ENCODE measurements around the gene AICDA. TPM values are rescaled to one million over a fixed set of nuclear protein-coding genes. Genes with fewer than 3 reads are reported as not detected.

Gene AICDA
- total RNA-seq (not detected), polyA plus RNA-seq (not detected)
- long read RNA-seq, donor 1: 0 reads
- long read RNA-seq, donor 2: 0 reads
- long read RNA-seq, donor 3: 0 reads
- long read RNA-seq, donor 4: 0 reads
- long read RNA-seq, donor 5: 0 reads
- long read RNA-seq, donor 6: 0 reads
- long read RNA-seq, donor 7: 0 reads
- long read RNA-seq, donor 8: 0 reads
- long read RNA-seq, donor 9: 0 reads
- long read RNA-seq, donor 10: 0 reads

- Histone ChIP-seq H3K9me3 (replicated peaks in 1 of 3) (no peaks in the 10 kb centered on the region), H3K27ac (no peak within 1 kb of the TSS), H3K36me3 (replicated peaks in 1 of 2) (no peaks in the 10 kb centered on the region), H3K27me3 (no peaks in the 10 kb centered on the region), H3K4me1 (replicated peaks in 1 of 2) (no peaks in the 10 kb centered on the region), H3K4me3 (no peak within 1 kb of the TSS)
- WGBS, 4 donors: 56 to 70% (median 66%) methylated on average over 2 of the region's 2 CpGs
- no peak for TF ChIP-seq POLR2A (IDR thresholded peaks at IDR 0.05)
- TF ChIP-seq, protein P1, sequence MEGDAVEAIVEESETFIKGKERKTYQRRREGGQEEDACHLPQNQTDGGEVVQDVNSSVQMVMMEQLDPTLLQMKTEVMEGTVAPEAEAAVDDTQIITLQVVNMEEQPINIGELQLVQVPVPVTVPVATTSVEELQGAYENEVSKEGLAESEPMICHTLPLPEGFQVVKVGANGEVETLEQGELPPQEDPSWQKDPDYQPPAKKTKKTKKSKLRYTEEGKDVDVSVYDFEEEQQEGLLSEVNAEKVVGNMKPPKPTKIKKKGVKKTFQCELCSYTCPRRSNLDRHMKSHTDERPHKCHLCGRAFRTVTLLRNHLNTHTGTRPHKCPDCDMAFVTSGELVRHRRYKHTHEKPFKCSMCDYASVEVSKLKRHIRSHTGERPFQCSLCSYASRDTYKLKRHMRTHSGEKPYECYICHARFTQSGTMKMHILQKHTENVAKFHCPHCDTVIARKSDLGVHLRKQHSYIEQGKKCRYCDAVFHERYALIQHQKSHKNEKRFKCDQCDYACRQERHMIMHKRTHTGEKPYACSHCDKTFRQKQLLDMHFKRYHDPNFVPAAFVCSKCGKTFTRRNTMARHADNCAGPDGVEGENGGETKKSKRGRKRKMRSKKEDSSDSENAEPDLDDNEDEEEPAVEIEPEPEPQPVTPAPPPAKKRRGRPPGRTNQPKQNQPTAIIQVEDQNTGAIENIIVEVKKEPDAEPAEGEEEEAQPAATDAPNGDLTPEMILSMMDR (IDR thresholded peaks at IDR 0.05): no peak
- intact Hi-C loops (cut with DNase I): no loop called here
- DNase-seq: no peak
Measured at GRCh38 chr12:8612629-8613028, at the start of gene AICDA. TSS of gene AICDA (minus strand) at chr12:8612859. CDS start at chr12:8612767, 92 bp downstream.

DNA sequence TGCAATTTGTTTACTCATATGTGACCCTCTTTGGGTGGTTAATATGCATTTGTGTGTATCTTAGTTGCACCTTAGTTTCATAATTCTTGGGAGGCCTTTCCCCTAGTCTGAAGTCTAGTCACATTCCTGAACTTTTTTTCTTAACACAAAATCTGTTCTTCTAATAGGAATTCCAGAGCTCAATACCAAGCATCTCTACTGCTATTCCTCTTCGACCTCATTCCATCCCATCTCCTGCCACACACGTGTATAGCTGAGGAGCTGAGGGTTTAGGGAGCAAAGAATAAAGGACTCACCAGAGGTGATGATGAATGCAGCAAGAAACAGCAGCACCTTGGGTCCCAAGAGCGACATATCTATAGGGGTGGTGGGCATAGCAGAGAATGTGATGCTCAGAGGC, 49.1 kb upstream of the AICDA start:
- TF ChIP-seq POLR2A (IDR thresholded peaks at IDR 0.05): no peak
- TF ChIP-seq, protein P1 (IDR thresholded peaks at IDR 0.05): no peak
- Histone ChIP-seq H3K4me3 (no peak overlapping the region), H3K27me3 (no peaks in the 10 kb centered on the region), H3K9me3 (replicated peaks in 1 of 3) (no peaks in the 10 kb centered on the region), H3K27ac (no peak overlapping the region), H3K4me1 (replicated peaks in 1 of 2) (no peaks in the 10 kb centered on the region), H3K36me3 (replicated peaks in 1 of 2) (no peaks in the 10 kb centered on the region)
- no peak for DNase-seq
- intact Hi-C loops (cut with DNase I): loop anchor here in 1 of 2 donors (10.0 kb wide), 2 partner anchors 233 to 383 kb away; no protein-coding TSS in a partner anchor
- WGBS, 4 donors: 75 to 87% (median 80%) methylated on average over 3 of the region's 3 CpGs

DNA sequence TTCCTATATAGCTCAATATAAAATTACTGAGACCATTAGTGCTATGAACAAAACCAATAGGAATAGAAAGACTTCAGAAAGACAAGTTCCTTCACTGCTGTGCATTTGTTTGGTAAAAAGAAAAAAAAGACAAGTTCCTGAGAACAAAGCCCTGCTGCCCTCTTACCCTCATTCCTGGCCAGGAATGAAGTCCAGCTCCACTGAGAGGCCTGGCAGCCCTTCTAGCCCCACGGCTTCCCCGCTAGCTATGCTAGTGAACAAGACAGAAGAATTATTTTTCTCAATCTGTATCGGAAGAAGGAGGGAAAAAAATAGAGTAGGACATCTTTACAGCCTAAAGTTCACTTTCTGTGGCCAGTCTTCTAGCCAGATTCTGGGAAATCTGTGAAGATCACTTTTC, 48.4 kb upstream of the AICDA start:
- 68 to 74% (median 69%) methylated on average over 3 of the region's 3 CpGs for WGBS, 4 donors
- Histone ChIP-seq H3K27ac (no peak overlapping the region), H3K9me3 (replicated peaks in 1 of 3) (no peaks in the 10 kb centered on the region), H3K4me3 (no peak overlapping the region), H3K27me3 (no peaks in the 10 kb centered on the region), H3K36me3 (replicated peaks in 1 of 2) (no peaks in the 10 kb centered on the region), H3K4me1 (replicated peaks in 1 of 2) (no peaks in the 10 kb centered on the region)
- intact Hi-C loops (cut with DNase I): loop anchor here in 1 of 2 donors (10.0 kb wide), 2 partner anchors 234 to 384 kb away; no protein-coding TSS in a partner anchor
- no peak for DNase-seq
- TF ChIP-seq POLR2A (IDR thresholded peaks at IDR 0.05): no peak
- TF ChIP-seq, protein P1 (IDR thresholded peaks at IDR 0.05): no peak

DNA sequence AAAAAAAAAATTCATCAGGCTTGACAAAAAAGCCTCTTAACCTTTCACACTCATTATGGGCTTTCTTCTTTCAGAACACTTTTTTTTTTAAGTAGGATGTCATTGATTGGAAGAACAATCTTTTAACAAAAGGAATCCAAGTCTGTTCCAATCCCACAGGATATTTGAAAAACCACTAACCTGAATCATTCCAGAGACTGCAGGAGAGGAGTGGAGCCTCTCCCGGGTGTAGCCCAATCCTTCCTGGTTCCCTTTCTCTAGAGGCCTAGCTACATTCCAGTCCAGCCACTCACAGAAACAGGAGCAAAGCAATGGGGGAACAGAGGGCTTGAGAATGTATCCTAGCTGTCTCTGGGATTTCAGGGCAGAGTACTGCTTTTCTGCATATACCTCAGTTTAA, 45.7 kb upstream of the AICDA start:
- TF ChIP-seq, protein P1 (IDR thresholded peaks at IDR 0.05): no peak
- no peak for TF ChIP-seq POLR2A (IDR thresholded peaks at IDR 0.05)
- H3K4me3 ChIP-seq: no peak overlapping the region
- DNase-seq: no peak
- H3K27ac ChIP-seq: no peak overlapping the region
- H3K27me3 ChIP-seq: no peaks in the 10 kb centered on the region
- no peaks in the 10 kb centered on the region for H3K4me1 ChIP-seq (replicated peaks in 1 of 2)
- intact Hi-C loops (cut with DNase I): no loop called here
- no peaks in the 10 kb centered on the region for H3K9me3 ChIP-seq (replicated peaks in 1 of 3)
- no peaks in the 10 kb centered on the region for H3K36me3 ChIP-seq (replicated peaks in 1 of 2)
- 42 to 52% (median 47%) methylated on average over 1 of the region's 1 CpG for WGBS, 4 donors
